GM18508 (cell line): ENCODE results near the gene ERCC2.
A peak's percentile ranks its signal among the peaks of the same experiment; 100 is the strongest.
"Not testable (repeated sequence)": the region's sequence is repeated elsewhere in the genome, so short reads cannot be mapped to it uniquely, and the experiment has no call there.

ENCODE experiments used
- ATAC-seq: cut with Tn5 transposase; IDR thresholded peaks from one replicate; pipeline ENCODE4 v1.9.1; 2021; ENCODE audit warnings: moderate number of reproducible peaks; ENCODE audit not compliant: insufficient read depth, unreplicated experiment

The ERCC2 gene

GRCh38 chr19:45370410-45371204 is at the start of gene ERCC2:
Gene ERCC2, minus strand, starts transcription at chr19:45370573. Its CDS starts 33 bp downstream, at chr19:45370540.
- peak; percentile 71 for ATAC-seq

- ATAC-seq = no peak
Observed at GRCh38 chr19:45419895-45420294, 49.5 kb upstream of the ERCC2 start.

- no peak for ATAC-seq
Observed at GRCh38 chr19:45419396-45419795, 49.0 kb upstream of the ERCC2 start.

- ATAC-seq = no peak
Observed at GRCh38 chr19:45418802-45419201, 48.4 kb upstream of the ERCC2 start.

- no peak for ATAC-seq
Observed at GRCh38 chr19:45417151-45417550, 46.8 kb upstream of the ERCC2 start.

- ATAC-seq = no peak
Observed at GRCh38 chr19:45414468-45414867, 44.1 kb upstream of the ERCC2 start.

- ATAC-seq = no peak
Observed at GRCh38 chr19:45413497-45413896, 43.1 kb upstream of the ERCC2 start.

GRCh38 chr19:45410330-45410729 is 40.0 kb upstream of the ERCC2 start:
- ATAC-seq = not testable (repeated sequence)

GRCh38 chr19:45409557-45409920 is 39.2 kb upstream of the ERCC2 start:
- no peak for ATAC-seq

- no peak for ATAC-seq
Observed at GRCh38 chr19:45408830-45409556, 38.6 kb upstream of the ERCC2 start.

- ATAC-seq = no peak
Observed at GRCh38 chr19:45408121-45408520, 37.7 kb upstream of the ERCC2 start.

GRCh38 chr19:45407585-45407984 is 37.2 kb upstream of the ERCC2 start:
- not testable (repeated sequence) for ATAC-seq

GRCh38 chr19:45407091-45407375 is 36.7 kb upstream of the ERCC2 start:
- no peak for ATAC-seq

GRCh38 chr19:45406226-45407090 is 36.1 kb upstream of the ERCC2 start, which contains the start of gene POLR1G:
Gene POLR1G, plus strand, starts transcription at chr19:45406644. Its CDS starts 53 bp downstream, at chr19:45406697.
- ATAC-seq = peak; percentile 52

GRCh38 chr19:45405435-45406225 is 35.3 kb upstream of the ERCC2 start:
- ATAC-seq = no peak

- no peak for ATAC-seq
Observed at GRCh38 chr19:45404557-45405434, 34.4 kb upstream of the ERCC2 start, which contains the start of gene PPP1R13L. Gene PPP1R13L, minus strand, starts transcription at chr19:45405069. Its CDS starts 6,751 bp downstream, at chr19:45398318.

- ATAC-seq = no peak
Observed at GRCh38 chr19:45403781-45404556, 33.6 kb upstream of the ERCC2 start.

GRCh38 chr19:45403272-45403671 is 32.9 kb upstream of the ERCC2 start:
- no peak for ATAC-seq
